ENCODE measurements around the gene CPNE6.

DNA sequence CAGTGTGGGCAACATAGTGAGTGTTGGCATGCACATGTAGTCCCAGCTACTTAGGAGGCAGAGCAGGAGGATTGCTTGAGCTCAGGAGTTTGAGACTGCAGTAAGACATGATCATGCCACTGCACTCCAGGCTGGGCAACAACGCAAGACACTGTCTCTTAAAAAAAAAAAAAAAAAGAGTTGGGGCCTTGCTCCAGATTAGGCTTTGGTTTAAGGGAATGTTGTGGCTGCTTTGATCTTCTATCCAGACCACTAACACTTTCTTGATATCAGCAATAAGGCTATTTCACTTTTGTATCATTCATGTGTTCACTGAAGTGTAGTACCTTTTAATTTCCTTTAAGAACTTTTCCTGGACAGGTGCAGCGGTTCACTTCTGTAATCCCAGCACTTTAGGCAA is 56.3 kb downstream of the CPNE6 start:
- TF ChIP-seq ZNF331 (CRISPR knock-in tag; IDR thresholded peaks at IDR 0.05) (no peak), CBX5 (CRISPR knock-in tag; IDR thresholded peaks at IDR 0.05; ENCODE audit: borderline replicate concordance) (no peak), MAFK (conservative IDR thresholded peaks at IDR 0.05 in 1 of 2, IDR thresholded peaks at IDR 0.05 in 1 of 2; ENCODE audit: low read length in 2 of 2) (no peak), GTF2F1 (IDR thresholded peaks at IDR 0.05; ENCODE audit: low read length) (no peak), ZNF672 (CRISPR knock-in tag; IDR thresholded peaks at IDR 0.05) (no peak), GABPA (IDR thresholded peaks at IDR 0.05; ENCODE audit: low read depth, low read length) (no peak), GABPA (CRISPR knock-in tag; IDR thresholded peaks at IDR 0.05; ENCODE audit: low read depth) (no peak), JUND (CRISPR knock-in tag; IDR thresholded peaks at IDR 0.05) (no peak), NR2C2 (CRISPR knock-in tag; IDR thresholded peaks at IDR 0.05; ENCODE audit: borderline replicate concordance) (no peak), MXI1 (IDR thresholded peaks at IDR 0.05; ENCODE audit: borderline replicate concordance, low read depth, low read length) (no peak), STAT5B (CRISPR knock-in tag; IDR thresholded peaks at IDR 0.05) (no peak), NFE2L2 (IDR thresholded peaks at IDR 0.05; ENCODE audit: low read length) (no peak)

All from HepG2 (cell line).